Measurements from ENCODE around the gene ERC1. TPM values are rescaled to one million over a fixed set of nuclear protein-coding genes. Genes with fewer than 3 reads are reported as not detected.
A peak's percentile ranks its signal among the peaks of the same experiment; 100 is the strongest.

The ERC1 gene
- total RNA-seq = 10 to 100 TPM; 24.7 to 31.9 TPM

- POLR2A ChIA-PET = interaction anchor here (0.6 to 1.6 kb wide), 3 partner anchors 41 to 612 kb away, joined by 3 to 10 read pairs (median 3); partner anchors contain the start of gene RAD52
- CTCF ChIA-PET = interaction anchor here (0.9 to 1.5 kb wide), 4 partner anchors 9 to 415 kb away, joined by 3 to 6 read pairs (median 3); no protein-coding TSS in a partner anchor
- no peaks in the 10 kb centered on the region for H3K27me3 Mint-ChIP-seq
- peak within 1 kb of the TSS; percentile 92 for H3K4me3 Mint-ChIP-seq
- intact Hi-C loops (cut with DNase I, micrococcal nuclease) = loop anchor here (1.0 to 10.0 kb wide), 9 partner anchors 42 to 603 kb away; partner anchors contain the start of genes FBXL14 (in 2 of the 2), RAD52 (in 2 of the 2), CCDC77 (in 1 of the 2) and KDM5A (in 1 of the 2)
- peaks cover 3% of the 10 kb centered on the region for H3K36me3 Mint-ChIP-seq (ENCODE audit: low read depth)
- peak; percentile 92 for DNase-seq
- ATAC-seq = peak; percentile 88
- H3K4me1 Mint-ChIP-seq = peaks cover 44% of the 10 kb centered on the region
- H3K9me3 Mint-ChIP-seq (ENCODE audit: low read depth) = no peaks in the 10 kb centered on the region
- peak within 1 kb of the TSS; percentile 95 for H3K27ac Mint-ChIP-seq
These were observed at the start of gene ERC1 for GRCh38 chr12:990661-991349. Gene ERC1, plus strand, starts transcription at chr12:991223. Its CDS starts 36,681 bp downstream, at chr12:1027904.

- no peak overlapping the region for H3K27ac Mint-ChIP-seq
These were observed 48.0 kb upstream of the ERC1 start for GRCh38 chr12:943051-943450.

GRCh38 chr12:944211-944610 lies 46.8 kb upstream of the ERC1 start:
- ChIA-PET CTCF (interaction anchor here (1.7 kb wide), 1 partner anchor 14 kb away, joined by 8 read pairs; no protein-coding TSS in a partner anchor), POLR2A (no interaction called here)
- H3K4me3 Mint-ChIP-seq = no peak overlapping the region
- no peak for ATAC-seq
- peaks cover 48% of the 10 kb centered on the region for H3K36me3 Mint-ChIP-seq (ENCODE audit: low read depth)
- H3K27me3 Mint-ChIP-seq = no peaks in the 10 kb centered on the region
- no peaks in the 10 kb centered on the region for H3K9me3 Mint-ChIP-seq (ENCODE audit: low read depth)
- peaks cover 47% of the 10 kb centered on the region for H3K4me1 Mint-ChIP-seq
- no peak for DNase-seq
- intact Hi-C loops (cut with DNase I, micrococcal nuclease) = no loop called here
- H3K27ac Mint-ChIP-seq = peak overlapping the region; percentile 26

More at GRCh38 chr12:943051-943450, 48.0 kb upstream of the ERC1 start:
- Mint-ChIP-seq H3K9me3 (ENCODE audit: low read depth) (no peaks in the 10 kb centered on the region), H3K4me1 (peaks cover 41% of the 10 kb centered on the region), H3K36me3 (ENCODE audit: low read depth) (peaks cover 49% of the 10 kb centered on the region), H3K4me3 (no peak overlapping the region), H3K27me3 (no peaks in the 10 kb centered on the region)
- ATAC-seq (no peak), DNase-seq (no peak)
- ChIA-PET POLR2A (no interaction called here), CTCF (interaction anchor here (0.6 kb wide), 1 partner anchor 9 kb away, joined by 3 read pairs; no protein-coding TSS in a partner anchor)
- intact Hi-C loops (cut with DNase I, micrococcal nuclease) = no loop called here

GRCh38 chr12:946212-946611 lies 44.8 kb upstream of the ERC1 start:
- peak overlapping the region; percentile 74 for H3K27ac Mint-ChIP-seq
- peaks cover 46% of the 10 kb centered on the region for H3K4me1 Mint-ChIP-seq
- no peak for ATAC-seq
- peaks cover 35% of the 10 kb centered on the region for H3K36me3 Mint-ChIP-seq (ENCODE audit: low read depth)
- CTCF ChIA-PET = interaction anchor here (0.5 to 1.3 kb wide), 9 partner anchors 10 to 636 kb away, joined by 3 to 7 read pairs (median 3); no protein-coding TSS in a partner anchor
- POLR2A ChIA-PET = interaction anchor here (0.5 to 0.7 kb wide), 3 partner anchors 27 to 597 kb away, joined by 3 to 11 read pairs (median 3); no protein-coding TSS in a partner anchor
- no peaks in the 10 kb centered on the region for H3K27me3 Mint-ChIP-seq
- peak overlapping the region; percentile 29 for H3K4me3 Mint-ChIP-seq
- no peak for DNase-seq
- intact Hi-C loops (cut with DNase I, micrococcal nuclease) = loop anchor here (5.0 kb wide), 2 partner anchors 146 to 151 kb away; no protein-coding TSS in a partner anchor
- H3K9me3 Mint-ChIP-seq (ENCODE audit: low read depth) = no peaks in the 10 kb centered on the region

- Mint-ChIP-seq H3K9me3 (ENCODE audit: low read depth) (no peaks in the 10 kb centered on the region), H3K4me1 (peaks cover 46% of the 10 kb centered on the region), H3K27ac (peak overlapping the region; percentile 83), H3K27me3 (no peaks in the 10 kb centered on the region), H3K4me3 (peak overlapping the region; percentile 29), H3K36me3 (ENCODE audit: low read depth) (peaks cover 35% of the 10 kb centered on the region)
- ChIA-PET POLR2A (interaction anchor here (0.5 to 0.7 kb wide), 3 partner anchors 28 to 597 kb away, joined by 3 to 11 read pairs (median 3); no protein-coding TSS in a partner anchor), CTCF (interaction anchor here (0.5 to 1.3 kb wide), 8 partner anchors 9 to 636 kb away, joined by 3 to 7 read pairs (median 3); no protein-coding TSS in a partner anchor)
- DNase-seq (no peak), ATAC-seq (peak; percentile 17)
- intact Hi-C loops (cut with DNase I, micrococcal nuclease) = loop anchor here (5.0 kb wide), 2 partner anchors 146 to 151 kb away; no protein-coding TSS in a partner anchor
These were observed 44.4 kb upstream of the ERC1 start for GRCh38 chr12:946631-947030.

GRCh38 chr12:948238-948637 lies 42.8 kb upstream of the ERC1 start:
- Mint-ChIP-seq H3K4me3 (peak overlapping the region; percentile 100), H3K27ac (peak overlapping the region; percentile 48), H3K36me3 (ENCODE audit: low read depth) (peaks cover 29% of the 10 kb centered on the region), H3K27me3 (no peaks in the 10 kb centered on the region), H3K9me3 (ENCODE audit: low read depth) (no peaks in the 10 kb centered on the region), H3K4me1 (peaks cover 43% of the 10 kb centered on the region)
- ATAC-seq (no peak), DNase-seq (no peak)
- intact Hi-C loops (cut with DNase I, micrococcal nuclease) = loop anchor here (2.0 to 5.0 kb wide), 7 partner anchors 43 to 547 kb away; partner anchors contain the start of genes B4GALNT3 (in 1 of the 2) and CCDC77 (in 1 of the 2)
- ChIA-PET POLR2A (interaction anchor here (0.6 kb wide), 1 partner anchor 42 kb away, joined by 3 read pairs; no protein-coding TSS in a partner anchor), CTCF (interaction anchor here (1.5 to 2.4 kb wide), 2 partner anchors 9 to 396 kb away, joined by 3 to 10 read pairs; no protein-coding TSS in a partner anchor)

- intact Hi-C loops (cut with DNase I, micrococcal nuclease) = loop anchor here (1.0 to 5.0 kb wide), 18 partner anchors 41 to 741 kb away; partner anchors contain the start of genes CCDC77 (in 2 of the 2), WNK1 (in 2 of the 2), ADIPOR2 (in 1 of the 2) and B4GALNT3 (in 1 of the 2)
- Mint-ChIP-seq H3K27ac (peak within 1 kb of the TSS; percentile 98), H3K9me3 (ENCODE audit: low read depth) (no peaks in the 10 kb centered on the region), H3K27me3 (no peaks in the 10 kb centered on the region), H3K36me3 (ENCODE audit: low read depth) (peaks cover 19% of the 10 kb centered on the region), H3K4me1 (peaks cover 37% of the 10 kb centered on the region), H3K4me3 (peak within 1 kb of the TSS; percentile 100)
- ATAC-seq = peak; percentile 93
- ChIA-PET CTCF (interaction anchor here (0.5 to 2.4 kb wide), 28 partner anchors 11 to 643 kb away, joined by 3 to 10 read pairs (median 4); no protein-coding TSS in a partner anchor), POLR2A (interaction anchor here (0.6 to 1.1 kb wide), 7 partner anchors 31 to 654 kb away, joined by 3 to 10 read pairs (median 3); partner anchors contain the start of gene ERC1)
- DNase-seq = peak; percentile 99
These were observed 41.4 kb upstream of the ERC1 start, which contains the start of gene RAD52 for GRCh38 chr12:949453-950191. Gene RAD52, minus strand, starts transcription at chr12:949694. Its CDS starts 16,636 bp downstream, at chr12:933058.

- ChIA-PET CTCF (interaction anchor here (0.6 to 1.8 kb wide), 6 partner anchors 37 to 632 kb away, joined by 3 to 8 read pairs (median 3); no protein-coding TSS in a partner anchor), POLR2A (no interaction called here)
- peaks cover 29% of the 10 kb centered on the region for H3K4me1 Mint-ChIP-seq
- H3K36me3 Mint-ChIP-seq (ENCODE audit: low read depth) = peaks cover 14% of the 10 kb centered on the region
- no peak overlapping the region for H3K4me3 Mint-ChIP-seq
- intact Hi-C loops (cut with DNase I, micrococcal nuclease) = loop anchor here in 1 of 2 experiments (2.0 kb wide), 1 partner anchor 740 kb away; the partner anchor contains the start of gene ADIPOR2
- ATAC-seq (no peak), DNase-seq (no peak)
- peak overlapping the region; percentile 0 for H3K27ac Mint-ChIP-seq
- no peaks in the 10 kb centered on the region for H3K27me3 Mint-ChIP-seq
- H3K9me3 Mint-ChIP-seq (ENCODE audit: low read depth) = no peaks in the 10 kb centered on the region
These were observed 39.8 kb upstream of the ERC1 start for GRCh38 chr12:951176-951575.

GRCh38 chr12:953776-954175 lies 37.2 kb upstream of the ERC1 start:
- Mint-ChIP-seq H3K4me3 (no peak overlapping the region), H3K27me3 (no peaks in the 10 kb centered on the region), H3K27ac (no peak overlapping the region), H3K9me3 (ENCODE audit: low read depth) (no peaks in the 10 kb centered on the region), H3K36me3 (ENCODE audit: low read depth) (peaks cover 4% of the 10 kb centered on the region), H3K4me1 (peaks cover 11% of the 10 kb centered on the region)
- intact Hi-C loops (cut with DNase I, micrococcal nuclease) = no loop called here
- POLR2A ChIA-PET = no interaction called here
- CTCF ChIA-PET = interaction anchor here (0.8 to 1.3 kb wide), 4 partner anchors 15 to 630 kb away, joined by 3 to 4 read pairs (median 3); no protein-coding TSS in a partner anchor
- DNase-seq (peak; percentile 44), ATAC-seq (no peak)

- Mint-ChIP-seq H3K9me3 (ENCODE audit: low read depth) (no peaks in the 10 kb centered on the region), H3K36me3 (ENCODE audit: low read depth) (no peaks in the 10 kb centered on the region), H3K4me3 (no peak overlapping the region), H3K27me3 (no peaks in the 10 kb centered on the region), H3K4me1 (peaks cover 8% of the 10 kb centered on the region), H3K27ac (no peak overlapping the region)
- CTCF ChIA-PET = interaction anchor here (1.0 kb wide), 1 partner anchor 629 kb away, joined by 3 read pairs; no protein-coding TSS in a partner anchor
- ATAC-seq (no peak), DNase-seq (no peak)
- intact Hi-C loops (cut with DNase I, micrococcal nuclease) = no loop called here
- POLR2A ChIA-PET = no interaction called here
These were observed 36.3 kb upstream of the ERC1 start for GRCh38 chr12:954741-955140.
